ENCODE results near the gene GJC3. TPM values are rescaled to one million over a fixed set of nuclear protein-coding genes. Genes with fewer than 3 reads are reported as not detected.

Gene GJC3
- total and polyA plus RNA-seq, 4 experiments from 2014 or later = 0.23 to 0.94 (median 0.50) TPM

DNA sequence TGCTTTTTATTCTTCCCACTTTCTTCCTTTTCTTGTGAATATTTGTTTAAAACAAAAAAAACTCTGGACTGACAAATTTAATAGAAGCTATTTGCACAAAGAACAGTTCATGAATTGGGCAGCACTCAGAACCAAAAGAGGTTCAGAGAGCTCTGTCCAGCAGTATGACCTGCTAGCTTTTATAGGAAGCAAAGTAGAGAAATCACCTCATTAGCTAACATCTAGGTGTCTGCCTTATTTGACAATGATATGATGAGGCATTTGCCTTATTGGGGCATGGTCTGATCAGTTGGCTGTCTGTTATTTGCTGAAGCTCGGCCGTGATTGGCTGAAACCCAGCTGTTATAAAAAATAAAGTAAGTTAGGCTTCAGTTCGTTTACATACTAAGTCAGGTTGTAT, 9.3 kb downstream of the GJC3 start:
- Mint-ChIP-seq H3K27me3 (no peaks in the 10 kb centered on the region), H3K36me3 (peaks cover 0 to 34% of the 10 kb centered on the region in 2 donors), H3K27ac (peak overlapping the region; percentile 95 to 99 (median 98)), H3K4me3 (peak overlapping the region; percentile 95 to 98 (median 96)), H3K9me3 (no peaks in the 10 kb centered on the region), H3K4me1 (peaks cover 34 to 53% (median 41%) of the 10 kb centered on the region in 4 donors)
- no peak for DNase-seq
- Histone ChIP-seq H3K9me3 (ENCODE audit: control insufficient read depth in 1 of 2, low read length in 2 of 2) (no peaks in the 10 kb centered on the region), H3K27ac (ENCODE audit: low read depth, low read length) (peak overlapping the region; percentile 94), H3K4me1 (ENCODE audit: insufficient read depth, low read length) (peaks cover 41% of the 10 kb centered on the region), H3K27me3 (ENCODE audit: insufficient read depth, low read length) (no peaks in the 10 kb centered on the region), H3K36me3 (ENCODE audit: insufficient read depth, low read length) (no peaks in the 10 kb centered on the region), H3K4me3 (ENCODE audit: low read length in 2 of 2) (peak overlapping the region; percentile 85 to 89)
- ChIA-PET POLR2A (ENCODE audit: partially characterized antibody) (interaction anchor here (0.6 to 3.6 kb wide), 17 partner anchors 9 to 1165 kb away, joined by 3 to 25 read pairs (median 6); partner anchors contain the start of genes GJC3, MBLAC1, MEPCE and SRRT), CTCF (ENCODE audit: partially characterized antibody) (interaction anchor here (1.2 to 14.5 kb wide), 5 partner anchors 8 to 395 kb away, joined by 3 to 268 read pairs (median 4); partner anchors contain the start of gene GJC3)
- intact Hi-C loops (cut with micrococcal nuclease) = no loop called here

DNA sequence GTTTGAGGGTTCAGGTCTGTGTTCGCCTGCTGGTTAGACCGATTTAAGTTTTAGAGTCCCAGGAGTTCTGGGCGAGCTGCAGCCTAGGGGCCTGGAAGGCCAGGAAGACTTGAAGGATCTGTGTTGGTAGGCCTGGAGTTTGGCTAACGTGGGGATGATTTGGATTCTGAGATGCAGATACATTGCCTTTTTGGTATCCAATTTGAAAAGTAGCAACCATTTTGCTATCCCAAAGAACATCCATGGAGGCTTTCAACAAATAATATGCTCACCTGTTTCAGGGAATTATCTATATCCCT, 9.7 kb downstream of the GJC3 start:
- ChIA-PET POLR2A (ENCODE audit: partially characterized antibody) (interaction anchor here (0.6 to 3.6 kb wide), 25 partner anchors 9 to 1166 kb away, joined by 3 to 25 read pairs (median 5); partner anchors contain the start of genes COPS6, GJC3, GPC2 and MBLAC1), CTCF (ENCODE audit: partially characterized antibody) (interaction anchor here (0.9 to 14.5 kb wide), 6 partner anchors 9 to 211 kb away, joined by 3 to 268 read pairs (median 4); partner anchors contain the start of gene GJC3)
- H3K9me3 Mint-ChIP-seq = no peaks in the 10 kb centered on the region
- H3K36me3 Mint-ChIP-seq = peaks cover 0 to 36% of the 10 kb centered on the region in 2 donors
- DNase-seq = no peak
- H3K4me1 Mint-ChIP-seq = peaks cover 35 to 56% (median 43%) of the 10 kb centered on the region in 4 donors
- peak overlapping the region; percentile 95 to 98 (median 96) for H3K4me3 Mint-ChIP-seq
- Histone ChIP-seq H3K9me3 (ENCODE audit: control insufficient read depth in 1 of 2, low read length in 2 of 2) (no peaks in the 10 kb centered on the region), H3K27me3 (ENCODE audit: insufficient read depth, low read length) (no peaks in the 10 kb centered on the region), H3K36me3 (ENCODE audit: insufficient read depth, low read length) (no peaks in the 10 kb centered on the region), H3K4me3 (ENCODE audit: low read length in 2 of 2) (peak overlapping the region; percentile 85 to 89), H3K4me1 (ENCODE audit: insufficient read depth, low read length) (peaks cover 41% of the 10 kb centered on the region), H3K27ac (ENCODE audit: low read depth, low read length) (peak overlapping the region; percentile 94)
- H3K27me3 Mint-ChIP-seq = no peaks in the 10 kb centered on the region
- peak overlapping the region; percentile 95 to 99 (median 98) for H3K27ac Mint-ChIP-seq
- intact Hi-C loops (cut with micrococcal nuclease) = loop anchor here (5.0 kb wide), 1 partner anchor 303 kb away; no protein-coding TSS in a partner anchor

DNA sequence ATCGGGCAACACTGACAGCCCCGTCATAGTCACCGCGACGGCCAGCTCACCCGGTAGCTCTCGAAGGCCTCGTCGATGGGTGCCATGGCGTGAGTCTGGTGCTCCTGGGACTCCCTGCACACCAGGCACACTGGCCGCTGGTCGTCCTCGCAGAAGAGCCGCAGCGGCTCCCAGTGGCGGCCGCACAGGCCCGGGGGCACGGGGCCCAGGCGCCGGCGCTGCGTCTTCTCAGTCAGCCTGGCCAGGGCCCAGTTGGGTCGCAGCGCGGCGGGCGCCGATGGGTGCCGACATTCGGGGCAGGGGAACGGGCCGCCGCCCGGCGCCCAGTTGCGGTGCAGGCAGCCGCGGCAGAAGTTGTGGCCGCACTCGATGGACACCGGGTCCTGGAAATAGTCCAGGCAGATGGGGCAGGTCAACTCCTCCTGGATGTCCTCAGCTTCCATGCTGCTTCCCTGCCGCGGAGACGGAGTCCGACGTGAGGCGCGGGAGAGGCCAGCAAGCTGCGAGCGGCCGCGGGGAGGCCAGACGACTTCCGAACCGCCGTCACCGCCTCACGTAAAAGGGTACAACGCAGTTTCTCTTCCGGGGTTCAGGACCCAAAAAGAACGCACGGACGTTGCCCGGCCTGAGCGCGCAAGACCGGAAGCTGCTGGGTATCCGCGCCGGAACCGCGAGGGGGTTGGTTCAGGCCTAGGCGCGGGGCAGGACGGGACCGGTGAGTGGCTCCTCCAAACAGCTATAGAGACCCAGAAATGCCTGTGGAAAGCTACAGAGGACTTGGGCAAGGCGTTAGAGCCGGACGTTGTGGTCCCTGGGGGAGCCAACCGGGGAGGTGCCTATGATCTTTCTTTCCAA, 10.2 kb downstream of the GJC3 start, which contains the start of gene TRIM4:
TRIM4 (minus strand) TSS at position 572 of the 855 bp plus-strand sequence; CDS start at position 443, 129 bp downstream.
- intact Hi-C loops (cut with micrococcal nuclease) = loop anchor here (5.0 kb wide), 1 partner anchor 303 kb away; no protein-coding TSS in a partner anchor
- POLR2A ChIA-PET (ENCODE audit: partially characterized antibody) = interaction anchor here (0.6 to 3.6 kb wide), 31 partner anchors 9 to 1166 kb away, joined by 3 to 25 read pairs (median 5); partner anchors contain the start of genes AP4M1, COPS6, GJC3 and GPC2

DNA sequence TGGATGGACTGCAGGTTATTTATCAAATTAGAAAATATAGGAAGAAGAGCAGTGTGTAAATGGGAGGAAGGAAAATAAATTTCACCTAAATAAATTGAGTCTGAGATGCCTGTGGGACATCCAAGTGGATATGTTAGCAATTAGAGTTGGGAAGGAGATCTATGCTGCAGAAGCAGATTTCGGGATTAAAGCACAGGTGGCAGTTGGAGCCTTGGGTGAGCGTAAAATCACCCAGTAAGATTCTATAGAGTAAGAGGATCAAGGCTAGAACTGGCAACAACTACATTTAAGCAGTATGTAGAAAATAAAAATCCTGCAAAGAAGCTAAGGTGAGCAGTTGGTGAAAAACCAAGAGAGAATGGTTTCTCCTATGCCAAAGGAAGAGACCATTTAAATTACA, 18.4 kb downstream of the GJC3 start:
- CTCF ChIA-PET (ENCODE audit: partially characterized antibody) = interaction anchor here (1.4 to 14.5 kb wide), 4 partner anchors 12 to 220 kb away, joined by 4 to 268 read pairs (median 5); no protein-coding TSS in a partner anchor
- POLR2A ChIA-PET (ENCODE audit: partially characterized antibody) = no interaction called here
- Mint-ChIP-seq H3K4me1 (peaks cover 33 to 65% (median 51%) of the 10 kb centered on the region in 4 donors), H3K4me3 (peak overlapping the region in 1 of 8 donors; percentile 54), H3K9me3 (no peaks in the 10 kb centered on the region), H3K36me3 (peaks cover 41 to 68% of the 10 kb centered on the region in 2 donors), H3K27ac (peak overlapping the region in 2 of 7 donors; percentile 42 to 68), H3K27me3 (no peaks in the 10 kb centered on the region)
- Histone ChIP-seq H3K27me3 (ENCODE audit: insufficient read depth, low read length) (no peaks in the 10 kb centered on the region), H3K27ac (ENCODE audit: low read depth, low read length) (no peak overlapping the region), H3K4me3 (ENCODE audit: low read length in 2 of 2) (no peak overlapping the region), H3K36me3 (ENCODE audit: insufficient read depth, low read length) (peaks cover 36% of the 10 kb centered on the region), H3K9me3 (ENCODE audit: control insufficient read depth in 1 of 2, low read length in 2 of 2) (no peaks in the 10 kb centered on the region), H3K4me1 (ENCODE audit: insufficient read depth, low read length) (peaks cover 25% of the 10 kb centered on the region)
- intact Hi-C loops (cut with micrococcal nuclease) = no loop called here
- no peak for DNase-seq

More for the DNA sequence above, 10.2 kb downstream of the GJC3 start, which contains the start of gene TRIM4:
- CTCF ChIA-PET (ENCODE audit: partially characterized antibody) = interaction anchor here (0.9 to 14.5 kb wide), 9 partner anchors 9 to 211 kb away, joined by 3 to 268 read pairs (median 4); partner anchors contain the start of gene GJC3
- peak; percentile 89 to 90 (median 89) for DNase-seq
- Histone ChIP-seq H3K27me3 (ENCODE audit: insufficient read depth, low read length) (no peaks in the 10 kb centered on the region), H3K27ac (ENCODE audit: low read depth, low read length) (peak within 1 kb of the TSS; percentile 94), H3K9me3 (ENCODE audit: control insufficient read depth in 1 of 2, low read length in 2 of 2) (no peaks in the 10 kb centered on the region), H3K4me3 (ENCODE audit: low read length in 2 of 2) (peak within 1 kb of the TSS; percentile 85 to 89), H3K36me3 (ENCODE audit: insufficient read depth, low read length) (no peaks in the 10 kb centered on the region), H3K4me1 (ENCODE audit: insufficient read depth, low read length) (peaks cover 41% of the 10 kb centered on the region)
- peak within 1 kb of the TSS; percentile 95 to 98 (median 96) for H3K4me3 Mint-ChIP-seq
- peak within 1 kb of the TSS; percentile 95 to 99 (median 98) for H3K27ac Mint-ChIP-seq
- no peaks in the 10 kb centered on the region for H3K27me3 Mint-ChIP-seq
- no peaks in the 10 kb centered on the region for H3K9me3 Mint-ChIP-seq
- peaks cover 0 to 38% of the 10 kb centered on the region in 2 donors for H3K36me3 Mint-ChIP-seq
- peaks cover 37 to 61% (median 48%) of the 10 kb centered on the region in 4 donors for H3K4me1 Mint-ChIP-seq

DNA sequence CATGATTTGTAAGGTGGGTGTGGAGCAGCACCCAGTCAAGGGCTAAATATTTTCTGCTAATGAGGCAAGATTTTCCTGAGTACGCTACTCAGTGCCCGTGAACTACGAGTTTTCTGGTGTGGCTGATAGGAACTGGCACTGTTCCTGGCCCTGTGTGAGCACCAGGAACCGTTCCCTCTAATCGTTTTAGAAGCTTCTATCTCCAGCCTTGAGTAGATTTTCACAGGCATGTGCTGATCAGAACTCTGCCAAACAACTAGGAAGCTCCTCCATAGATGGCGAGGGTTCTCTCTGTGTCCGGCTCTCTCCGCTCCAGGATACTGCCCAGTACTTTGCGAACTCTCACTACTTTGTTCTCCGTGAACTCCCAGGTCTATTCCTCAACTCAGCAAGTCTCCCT, 27.8 kb downstream of the GJC3 start:
- Mint-ChIP-seq H3K27me3 (no peaks in the 10 kb centered on the region), H3K27ac (no peak overlapping the region), H3K9me3 (no peaks in the 10 kb centered on the region), H3K4me1 (peaks cover 0 to 7% (median 5%) of the 10 kb centered on the region in 4 donors), H3K36me3 (peaks cover 54 to 74% of the 10 kb centered on the region in 2 donors), H3K4me3 (no peak overlapping the region)
- ChIA-PET POLR2A (ENCODE audit: partially characterized antibody) (no interaction called here), CTCF (ENCODE audit: partially characterized antibody) (no interaction called here)
- no peak overlapping the region for H3K27ac ChIP-seq (ENCODE audit: low read depth, low read length)
- no peaks in the 10 kb centered on the region for H3K9me3 ChIP-seq (ENCODE audit: control insufficient read depth in 1 of 2, low read length in 2 of 2)
- no peak overlapping the region for H3K4me3 ChIP-seq (ENCODE audit: low read length in 2 of 2)
- H3K36me3 ChIP-seq (ENCODE audit: insufficient read depth, low read length) = peaks cover 50% of the 10 kb centered on the region
- no peaks in the 10 kb centered on the region for H3K27me3 ChIP-seq (ENCODE audit: insufficient read depth, low read length)
- H3K4me1 ChIP-seq (ENCODE audit: insufficient read depth, low read length) = no peaks in the 10 kb centered on the region
- no peak for DNase-seq
- intact Hi-C loops (cut with micrococcal nuclease) = no loop called here

DNA sequence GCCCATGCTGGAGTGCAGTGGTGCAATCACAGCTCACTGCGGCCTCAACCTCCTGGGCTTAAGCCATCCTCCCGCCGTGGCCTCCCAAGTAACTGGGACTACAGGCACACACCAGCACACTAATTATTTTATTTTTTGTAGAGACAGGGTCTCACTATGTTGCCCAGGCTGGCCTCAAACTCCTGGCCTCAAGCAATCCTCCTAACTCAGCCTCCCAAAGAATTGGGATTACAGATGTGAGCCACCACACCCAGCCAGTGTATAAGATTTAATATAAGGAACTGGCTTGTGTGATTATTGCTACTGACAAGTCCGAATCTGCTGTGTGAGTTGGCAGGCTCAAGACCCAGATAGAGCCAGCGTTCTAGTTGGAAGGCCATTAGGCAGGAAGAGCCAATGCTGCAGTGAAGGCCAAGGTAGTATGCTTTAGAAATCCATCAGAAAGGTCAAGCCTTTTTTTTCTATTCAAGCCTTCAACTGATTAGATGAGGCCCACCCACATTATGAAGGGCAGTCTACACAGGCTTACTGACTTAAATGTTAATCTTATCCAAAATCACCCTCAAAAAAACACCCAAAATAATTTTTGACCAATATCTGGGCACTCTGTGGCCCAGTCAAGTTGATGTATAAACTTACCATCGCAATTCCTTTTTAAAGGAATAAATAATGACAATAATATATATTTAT, 29.4 kb downstream of the GJC3 start:
- DNase-seq = no peak
- peaks cover 42% of the 10 kb centered on the region for H3K36me3 ChIP-seq (ENCODE audit: insufficient read depth, low read length)
- H3K9me3 Mint-ChIP-seq = no peaks in the 10 kb centered on the region
- no peak overlapping the region for H3K4me3 Mint-ChIP-seq
- peaks cover 0 to 7% (median 6%) of the 10 kb centered on the region in 4 donors for H3K4me1 Mint-ChIP-seq
- H3K9me3 ChIP-seq (ENCODE audit: control insufficient read depth in 1 of 2, low read length in 2 of 2) = no peaks in the 10 kb centered on the region
- H3K27me3 ChIP-seq (ENCODE audit: insufficient read depth, low read length) = no peaks in the 10 kb centered on the region
- ChIA-PET CTCF (ENCODE audit: partially characterized antibody) (no interaction called here), POLR2A (ENCODE audit: partially characterized antibody) (no interaction called here)
- H3K27ac ChIP-seq (ENCODE audit: low read depth, low read length) = no peak overlapping the region
- no peaks in the 10 kb centered on the region for H3K4me1 ChIP-seq (ENCODE audit: insufficient read depth, low read length)
- H3K4me3 ChIP-seq (ENCODE audit: low read length in 2 of 2) = no peak overlapping the region
- peaks cover 46 to 59% of the 10 kb centered on the region in 2 donors for H3K36me3 Mint-ChIP-seq
- intact Hi-C loops (cut with micrococcal nuclease) = no loop called here
- H3K27me3 Mint-ChIP-seq = no peaks in the 10 kb centered on the region
- peak overlapping the region in 1 of 7 donors; percentile 25 for H3K27ac Mint-ChIP-seq

Measured in CD4-positive, alpha-beta memory T cell (primary cell).